Fibroblast of lung (primary cell): ENCODE data around the gene PRR16.

Experiments
- EZH2 ChIP-seq: IDR thresholded peaks from 2 replicates; pipeline ENCODE4 v1.5.1; 2012; ENCODE audit warnings: low read length, control low read depth, mild to moderate bottlenecking; ENCODE audit errors: missing control alignments
- TF ChIP-seq, protein P1 (sequence below), 2 donors: IDR thresholded peaks in 1 of 2; conservative IDR thresholded peaks in 1 of 2; 1 replicate in 1 of 2; 2 replicates in 1 of 2; pipeline ENCODE4 v1.5.1; 2011 to 2012; ENCODE audit warnings: low read length in 2 of 2, control low read depth in 1 of 2, inconsistent platforms in 1 of 2, low read depth in 1 of 2, mild to moderate bottlenecking in 1 of 2

GRCh38 chr5:120538149-120538548, 74.0 kb downstream of the PRR16 start:
- TF ChIP-seq, protein P1, sequence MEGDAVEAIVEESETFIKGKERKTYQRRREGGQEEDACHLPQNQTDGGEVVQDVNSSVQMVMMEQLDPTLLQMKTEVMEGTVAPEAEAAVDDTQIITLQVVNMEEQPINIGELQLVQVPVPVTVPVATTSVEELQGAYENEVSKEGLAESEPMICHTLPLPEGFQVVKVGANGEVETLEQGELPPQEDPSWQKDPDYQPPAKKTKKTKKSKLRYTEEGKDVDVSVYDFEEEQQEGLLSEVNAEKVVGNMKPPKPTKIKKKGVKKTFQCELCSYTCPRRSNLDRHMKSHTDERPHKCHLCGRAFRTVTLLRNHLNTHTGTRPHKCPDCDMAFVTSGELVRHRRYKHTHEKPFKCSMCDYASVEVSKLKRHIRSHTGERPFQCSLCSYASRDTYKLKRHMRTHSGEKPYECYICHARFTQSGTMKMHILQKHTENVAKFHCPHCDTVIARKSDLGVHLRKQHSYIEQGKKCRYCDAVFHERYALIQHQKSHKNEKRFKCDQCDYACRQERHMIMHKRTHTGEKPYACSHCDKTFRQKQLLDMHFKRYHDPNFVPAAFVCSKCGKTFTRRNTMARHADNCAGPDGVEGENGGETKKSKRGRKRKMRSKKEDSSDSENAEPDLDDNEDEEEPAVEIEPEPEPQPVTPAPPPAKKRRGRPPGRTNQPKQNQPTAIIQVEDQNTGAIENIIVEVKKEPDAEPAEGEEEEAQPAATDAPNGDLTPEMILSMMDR (conservative IDR thresholded peaks at IDR 0.05 in 1 of 2, IDR thresholded peaks at IDR 0.05 in 1 of 2; ENCODE audit: low read depth in 1 of 2, low read length in 2 of 2): no peak
- TF ChIP-seq EZH2: no peak
